Measurements from ENCODE around the gene JAG1.
"Not testable (repeated sequence)": the region's sequence is repeated elsewhere in the genome, so short reads cannot be mapped to it uniquely, and the experiment has no call there.

Gene JAG1

GRCh38 chr20:10605547-10606195 lies 68.1 kb downstream of the JAG1 start:
- no peak for DNase-seq

GRCh38 chr20:10604865-10605440 lies 68.8 kb downstream of the JAG1 start:
- DNase-seq = no peak

DNA sequence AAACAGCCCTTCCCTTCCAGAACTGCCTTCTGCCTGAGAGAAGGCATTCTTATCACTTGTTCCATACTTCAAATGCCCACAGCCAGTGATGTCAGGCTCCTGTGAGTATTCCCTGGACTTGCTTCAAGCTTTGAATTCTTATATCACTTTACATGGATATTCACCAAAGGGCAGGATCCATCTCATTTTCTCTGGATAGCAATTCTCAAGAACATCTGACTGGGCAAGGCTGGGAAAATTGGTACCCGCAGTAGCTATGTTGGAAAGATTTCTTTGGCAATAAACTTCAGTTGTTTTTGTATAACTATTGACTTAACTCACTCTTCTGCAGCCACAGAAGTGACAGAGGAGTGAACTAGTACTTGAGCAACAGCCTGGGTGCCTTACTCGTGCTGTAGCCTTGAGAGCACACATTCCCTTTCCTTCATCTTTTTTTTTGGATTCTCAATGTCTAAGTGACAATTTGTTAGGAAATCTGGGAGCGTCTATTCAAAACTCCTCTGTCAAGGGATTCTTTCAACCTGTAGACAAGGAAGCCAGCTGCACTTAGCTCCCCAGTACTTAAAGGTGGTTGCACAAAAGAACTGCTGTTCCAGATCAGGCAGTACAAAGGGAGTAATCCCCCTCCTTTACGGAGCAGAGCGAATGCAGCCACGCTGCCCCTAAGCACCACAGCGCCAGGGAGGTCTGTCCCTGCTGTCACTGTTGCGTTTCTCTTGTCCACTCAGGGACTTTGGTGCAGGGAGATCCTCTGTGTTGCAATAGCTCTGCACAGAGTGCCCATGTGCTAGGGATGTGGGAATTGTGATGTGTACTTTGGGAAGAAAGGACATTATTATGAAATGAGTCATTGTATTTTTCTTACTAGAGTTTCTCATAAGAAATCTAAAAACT lies 69.6 kb downstream of the JAG1 start:
- no peak for DNase-seq

- DNase-seq = no peak
Observed at GRCh38 chr20:10603378-10603777, 70.4 kb downstream of the JAG1 start.

DNA sequence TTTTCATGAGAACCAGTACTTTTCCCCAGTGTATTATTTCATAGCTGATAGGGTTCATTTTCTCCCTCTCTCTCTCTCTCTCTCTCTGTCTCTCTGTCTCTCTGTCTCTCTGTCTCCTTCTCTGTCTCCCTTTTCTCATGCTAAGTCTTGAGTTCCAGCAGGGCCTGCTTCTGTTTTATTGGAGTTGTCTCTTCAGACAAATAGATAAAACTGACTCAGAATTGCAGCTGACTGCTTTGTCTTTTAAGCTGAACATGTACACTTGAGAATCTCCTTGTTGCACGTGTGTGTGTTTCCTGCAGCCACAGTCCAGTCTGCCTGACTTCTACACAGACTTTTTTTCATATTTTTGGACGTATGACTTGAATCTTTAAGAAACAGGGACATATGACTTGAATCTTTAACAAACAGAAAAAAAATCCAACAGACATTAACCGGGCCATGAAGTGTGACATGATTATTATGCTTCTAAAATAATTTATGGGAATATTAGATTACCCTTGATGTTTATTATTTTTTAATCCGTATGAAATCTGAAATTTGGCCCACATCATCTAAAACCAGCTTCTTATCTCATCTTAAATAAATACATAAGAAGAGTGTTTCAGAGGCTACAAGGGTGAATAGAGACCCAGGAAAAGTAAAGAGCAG lies 71.5 kb downstream of the JAG1 start:
- DNase-seq = no peak

GRCh38 chr20:10597637-10598036 lies 76.2 kb downstream of the JAG1 start:
- no peak for DNase-seq

GRCh38 chr20:10596710-10597121 lies 77.1 kb downstream of the JAG1 start:
- no peak for DNase-seq

DNA sequence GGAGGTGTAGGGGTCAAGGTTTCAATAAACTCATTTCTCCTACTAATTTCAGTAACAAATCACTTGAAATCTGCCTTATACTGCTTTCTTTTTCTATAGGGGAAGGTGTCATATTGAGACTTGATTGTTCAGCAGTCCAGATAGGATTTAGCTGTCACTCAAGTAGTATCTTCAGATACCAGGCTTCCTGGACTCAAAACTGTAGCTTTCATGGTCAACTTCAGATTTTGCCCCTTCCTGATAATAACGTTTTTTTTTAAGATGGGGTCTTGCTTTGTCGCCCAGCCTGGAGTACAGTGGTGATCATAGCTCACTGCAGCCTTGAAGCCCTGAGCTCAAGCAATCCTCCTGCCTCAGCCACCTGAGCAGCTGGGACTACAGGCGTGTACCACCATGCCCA lies 77.8 kb downstream of the JAG1 start:
- no peak for DNase-seq

DNA sequence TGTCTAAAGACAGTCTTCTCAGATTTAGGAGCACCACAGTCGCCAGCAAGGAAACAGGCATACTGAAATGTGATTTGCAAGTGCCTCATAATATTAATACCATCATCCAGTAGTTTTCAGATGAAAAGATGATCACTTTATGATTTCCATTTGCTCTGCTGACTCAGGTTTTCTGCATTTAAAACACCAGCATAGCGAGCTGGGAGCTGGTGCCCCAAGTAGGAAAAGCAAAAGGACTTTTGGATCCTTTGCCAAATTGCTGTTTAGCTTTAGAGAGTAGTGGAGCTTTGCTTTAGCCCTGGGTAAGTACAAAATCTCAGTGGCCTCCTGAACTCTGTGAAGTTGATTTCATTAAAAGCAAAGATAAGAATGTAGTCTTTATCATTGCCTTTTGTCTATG lies 78.5 kb downstream of the JAG1 start:
- no peak for DNase-seq

- no peak for DNase-seq
Observed at GRCh38 chr20:10594296-10594868, 79.4 kb downstream of the JAG1 start.

- DNase-seq = no peak
Observed at GRCh38 chr20:10591946-10592521, 81.8 kb downstream of the JAG1 start.

DNA sequence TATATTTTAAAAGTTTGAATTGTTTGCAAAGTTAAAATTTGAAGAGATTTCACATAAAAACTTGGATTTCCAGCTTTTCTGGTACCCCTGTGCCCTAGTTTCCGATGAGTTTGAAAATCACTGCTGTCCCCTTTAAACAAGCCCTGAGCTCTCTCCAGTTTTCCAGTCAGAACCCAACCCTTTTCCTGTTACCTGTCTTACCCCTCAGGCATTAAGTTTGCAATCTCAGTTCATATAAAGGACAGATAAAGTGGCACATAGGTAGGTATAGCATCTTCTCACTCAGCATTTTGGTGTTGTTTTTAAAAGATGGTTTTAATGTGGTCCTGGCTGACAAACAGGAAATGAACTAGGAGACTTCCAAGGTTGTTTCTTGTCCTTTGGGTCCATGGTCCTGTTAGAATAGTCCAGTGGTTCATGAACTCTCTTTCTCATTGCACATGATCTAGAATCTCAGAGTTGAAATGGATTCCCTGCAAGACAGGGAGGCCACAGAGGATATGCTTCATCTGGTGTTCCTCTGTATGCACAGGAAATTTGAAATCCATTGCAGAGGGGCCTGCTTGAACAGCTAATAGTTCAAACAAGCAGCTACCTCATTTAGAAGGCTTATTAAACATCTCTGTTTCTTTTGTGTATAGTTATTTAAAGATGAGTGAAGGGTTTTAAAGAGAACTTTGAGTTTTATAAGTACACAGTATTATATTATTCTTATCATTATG lies 82.7 kb downstream of the JAG1 start:
- no peak for DNase-seq

DNA sequence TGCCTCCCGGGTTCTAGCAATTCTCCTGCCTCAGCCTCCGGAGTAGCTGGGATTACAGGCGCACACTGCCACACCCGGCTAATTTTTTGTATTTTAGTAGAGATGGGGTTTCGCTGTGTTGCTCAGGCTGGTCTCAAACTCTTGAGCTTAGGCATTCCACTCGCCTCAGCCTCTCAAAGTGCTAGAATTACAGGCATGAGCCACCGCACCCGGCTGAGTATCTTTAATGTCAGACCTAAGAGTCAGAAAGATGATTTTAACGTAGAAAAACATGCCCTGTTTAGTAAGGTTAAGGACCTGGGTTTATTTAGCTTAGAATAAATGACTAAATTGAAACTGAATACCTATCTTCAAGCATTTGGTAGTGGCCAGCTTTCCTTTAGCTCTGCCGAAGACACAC lies 83.4 kb downstream of the JAG1 start:
- not testable (repeated sequence) for DNase-seq

All from NCI-H526 (cell line).